Activated T-cell treated with anti-CD3 and anti-CD28 coated beads, Interleukin-2, amount 50 U/mL, for 72 hours (primary cell): ENCODE measurements around the gene CDKAL1. TPM values are rescaled to one million over a fixed set of nuclear protein-coding genes. Genes with fewer than 3 reads are reported as not detected.
"Not testable (repeated sequence)": the region's sequence is repeated elsewhere in the genome, so short reads cannot be mapped to it uniquely, and the experiment has no call there.

Experiments
- ATAC-seq, 2 donors: fragments of 150-1000 bp; cut with Tn5 transposase; replicated peaks in 1 of 2; 2 replicates each; pipeline ENCODE4 v1.10.0; 2021; ENCODE audit warnings: moderate library complexity in 2 of 2, mild to moderate bottlenecking in 1 of 2
- DNase-seq, 2 donors: peaks; one replicate each; pipeline ENCODE4 v3.0.0; 2021 to 2022; ENCODE audit warnings: mixed read lengths in 1 of 2
- H3K27ac Mint-ChIP-seq: one replicate; pipeline ENCODE4 v1.8.0; 2022; ENCODE audit warnings: mild to moderate bottlenecking, moderate library complexity, mixed read lengths
- H3K27me3 Mint-ChIP-seq: one replicate; pipeline ENCODE4 v1.8.0; 2022; ENCODE audit warnings: low read depth, mixed read lengths
- H3K36me3 Mint-ChIP-seq, 2 donors: one replicate each; pipeline ENCODE4 v1.8.0; 2022; ENCODE audit warnings: mixed read lengths in 2 of 2, mild to moderate bottlenecking in 1 of 2; ENCODE audit not compliant: insufficient read depth in 2 of 2
- H3K4me1 Mint-ChIP-seq: one replicate; pipeline ENCODE4 v1.8.0; 2022; ENCODE audit warnings: low read depth, mixed read lengths
- H3K4me3 Mint-ChIP-seq, 2 donors: one replicate each; pipeline ENCODE4 v1.8.0; 2022; ENCODE audit warnings: mild to moderate bottlenecking in 2 of 2, mixed read lengths in 2 of 2, moderate library complexity in 2 of 2
- H3K9me3 Mint-ChIP-seq, 2 donors: one replicate each; pipeline ENCODE4 v1.8.0; 2022; ENCODE audit warnings: mixed read lengths in 2 of 2
- total RNA-seq, 2 donors: library from RNA; stranded (reverse); gene quantifications; one replicate each; pipeline ENCODE4 v1.2.3, GENCODE V29; 2022

CDKAL1 gene
- total RNA-seq, 2 donors from 2014 or later = 25.9 to 29.8 TPM

DNA sequence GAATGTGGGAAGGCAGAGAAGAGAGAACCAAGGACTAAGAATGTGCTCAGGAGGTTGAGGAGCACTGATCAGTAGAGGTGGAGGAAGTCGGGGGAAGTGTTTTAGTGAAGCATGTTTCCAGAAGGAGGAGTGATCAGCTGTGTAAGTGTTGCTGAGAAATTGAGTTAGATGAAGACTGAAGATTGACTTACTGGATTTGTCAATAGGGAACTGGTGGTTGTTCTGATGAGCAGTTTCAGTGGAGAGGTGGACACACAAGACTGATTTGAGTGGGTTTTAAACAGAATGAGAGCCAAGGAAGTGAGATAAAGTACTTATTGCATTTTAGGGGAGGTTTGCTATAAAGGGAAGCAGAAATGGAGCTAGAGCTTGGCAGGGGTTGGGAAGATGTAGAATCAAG lies 182.6 kb downstream of the CDKAL1 start:
- Mint-ChIP-seq H3K4me1 (peaks cover 5% of the 10 kb centered on the region), H3K4me3 (no peak overlapping the region), H3K36me3 (peaks cover 0 to 2% of the 10 kb centered on the region in 2 donors), H3K9me3 (no peaks in the 10 kb centered on the region), H3K27ac (no peak overlapping the region), H3K27me3 (no peaks in the 10 kb centered on the region)
- DNase-seq (no peak), ATAC-seq (peak in 1 of 2 donors; percentile 44)

DNA sequence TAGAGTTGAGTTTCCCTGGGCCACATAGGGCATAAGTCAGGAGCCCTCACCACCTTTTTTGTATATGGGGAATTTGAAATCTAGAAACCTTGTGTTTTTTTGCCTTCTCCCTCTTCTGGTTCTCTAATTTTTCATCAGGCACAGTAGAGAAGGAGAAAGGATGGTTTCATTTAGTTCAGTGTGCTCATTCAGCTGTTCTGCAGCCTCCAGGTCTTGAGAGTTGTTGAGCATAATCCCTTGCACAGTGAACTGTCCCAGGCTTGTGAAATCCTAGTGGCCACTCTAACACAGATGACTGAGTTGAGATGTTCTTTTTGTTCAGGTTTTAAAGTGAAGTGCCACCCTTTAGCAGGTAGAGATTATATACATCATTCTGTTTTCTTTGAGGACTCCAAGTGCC lies 183.5 kb downstream of the CDKAL1 start:
- Mint-ChIP-seq H3K4me1 (peaks cover 7% of the 10 kb centered on the region), H3K4me3 (no peak overlapping the region), H3K27ac (no peak overlapping the region), H3K9me3 (no peaks in the 10 kb centered on the region), H3K27me3 (no peaks in the 10 kb centered on the region), H3K36me3 (peaks cover 2% of the 10 kb centered on the region in 2 donors)
- ATAC-seq = no peak
- DNase-seq = no peak

DNA sequence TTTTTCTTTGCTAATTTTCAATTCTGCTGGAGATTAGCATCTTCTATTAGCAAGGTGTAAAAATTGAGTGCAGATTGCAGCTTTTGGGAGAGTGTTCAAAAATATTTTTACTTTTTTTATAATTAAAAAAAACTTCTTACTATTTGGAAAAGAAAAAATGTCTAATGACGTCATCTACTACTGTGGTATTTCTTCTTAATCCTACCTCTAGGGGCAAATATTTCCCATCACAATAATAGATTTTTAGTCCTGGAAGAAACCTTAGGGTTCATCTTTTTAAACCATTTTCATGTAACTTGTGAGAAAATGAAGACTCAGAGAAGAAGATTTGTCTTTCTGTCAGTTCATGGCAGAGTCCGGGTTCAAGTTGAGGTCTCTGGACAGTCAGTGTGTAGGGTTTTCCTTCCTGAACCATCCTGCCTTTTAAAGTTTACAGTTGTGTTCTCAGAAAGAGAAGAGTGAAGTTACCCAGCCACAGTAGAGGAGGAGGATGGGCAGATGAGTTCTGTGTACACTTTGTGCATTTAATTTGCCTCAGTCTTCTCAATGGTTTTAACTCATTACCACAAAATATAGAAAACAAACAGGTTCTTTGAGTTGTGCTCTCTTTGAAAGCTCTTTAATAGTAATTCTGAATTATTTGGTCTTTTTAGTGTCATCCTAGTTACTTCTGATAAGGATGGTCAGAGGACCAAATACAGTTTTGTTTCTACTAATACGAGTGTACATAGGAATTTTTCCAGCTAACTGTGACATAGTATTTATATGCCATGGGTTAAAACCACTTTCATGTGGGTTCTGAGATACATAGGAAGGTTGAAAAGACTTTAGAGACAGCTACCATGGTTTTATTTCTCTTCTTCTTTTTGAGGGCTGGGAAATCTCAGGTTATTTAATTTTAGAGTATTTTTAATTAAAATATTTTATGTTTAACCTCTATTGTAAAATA lies 184.7 kb downstream of the CDKAL1 start:
- H3K27ac Mint-ChIP-seq = no peak overlapping the region
- H3K4me3 Mint-ChIP-seq = no peak overlapping the region
- ATAC-seq (no peak), DNase-seq (no peak)
- no peaks in the 10 kb centered on the region for H3K27me3 Mint-ChIP-seq
- H3K36me3 Mint-ChIP-seq = peaks cover 4 to 8% of the 10 kb centered on the region in 2 donors
- H3K9me3 Mint-ChIP-seq = no peaks in the 10 kb centered on the region
- H3K4me1 Mint-ChIP-seq = peaks cover 10% of the 10 kb centered on the region

DNA sequence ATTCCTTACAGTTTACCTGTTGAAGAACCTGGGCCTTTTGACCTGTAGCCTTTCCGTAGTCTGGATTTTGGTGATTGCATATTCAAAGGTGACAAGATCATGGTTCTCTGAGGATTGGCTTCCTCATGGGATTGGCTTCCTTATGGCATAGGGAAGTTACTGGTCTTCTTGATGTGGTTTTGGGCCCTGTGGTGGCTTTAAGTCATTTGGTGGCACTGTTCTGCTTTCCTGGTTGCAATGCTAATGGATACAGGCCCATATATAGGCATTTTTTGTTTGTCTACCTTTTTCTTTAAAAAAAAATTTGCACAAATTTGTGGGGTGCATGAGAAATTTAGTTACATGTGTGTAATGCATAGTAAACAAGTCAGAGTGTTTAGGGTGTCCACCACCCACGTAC lies 185.7 kb downstream of the CDKAL1 start:
- DNase-seq (no peak), ATAC-seq (no peak)
- Mint-ChIP-seq H3K36me3 (peaks cover 4 to 8% of the 10 kb centered on the region in 2 donors), H3K4me1 (peaks cover 10% of the 10 kb centered on the region), H3K9me3 (no peaks in the 10 kb centered on the region), H3K4me3 (peak overlapping the region in 1 of 2 donors; percentile 44), H3K27me3 (no peaks in the 10 kb centered on the region), H3K27ac (no peak overlapping the region)

DNA sequence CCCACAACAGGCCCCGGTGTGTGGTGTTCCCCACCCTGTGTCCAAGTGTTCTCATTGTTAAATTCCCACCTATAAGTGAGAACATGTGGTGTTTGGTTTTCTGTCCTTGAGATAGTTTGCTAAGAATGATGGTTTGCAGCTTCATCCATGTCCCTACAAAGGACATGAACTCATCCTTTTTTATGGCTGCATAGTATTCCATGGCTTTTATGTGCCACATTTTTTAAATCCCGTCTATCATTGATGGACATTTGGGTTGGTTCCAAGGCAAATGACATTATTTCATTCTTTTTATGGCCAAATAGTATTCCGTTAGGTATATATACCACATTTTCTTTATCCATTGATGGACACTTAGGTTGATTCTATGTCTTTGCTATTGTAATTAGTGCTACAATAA lies 186.9 kb downstream of the CDKAL1 start:
- not testable (repeated sequence) for H3K27me3 Mint-ChIP-seq, DNase-seq, H3K36me3 Mint-ChIP-seq, H3K4me3 Mint-ChIP-seq, ATAC-seq, H3K9me3 Mint-ChIP-seq, H3K27ac Mint-ChIP-seq
- H3K4me1 Mint-ChIP-seq = peaks cover 10% of the 10 kb centered on the region

DNA sequence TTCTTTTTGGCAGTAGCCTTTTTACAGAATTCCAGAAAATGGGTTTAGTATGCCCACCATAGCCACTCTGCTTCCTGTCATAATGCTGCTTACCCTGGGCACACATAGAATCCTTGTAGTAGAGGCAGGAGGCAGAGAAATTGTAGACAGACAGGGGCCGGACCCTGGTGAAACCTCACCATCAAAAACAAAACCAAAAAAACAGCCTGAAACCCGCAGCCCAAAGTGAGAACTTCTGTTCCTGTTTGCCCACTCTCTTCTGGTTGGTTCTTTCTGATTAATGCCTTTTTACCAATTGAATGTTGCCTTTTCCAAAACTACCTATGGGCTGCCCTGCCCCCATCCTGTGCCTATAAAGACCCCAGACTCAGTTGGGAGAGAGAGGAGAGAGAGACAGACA lies 188.2 kb downstream of the CDKAL1 start:
- peaks cover 4 to 8% of the 10 kb centered on the region in 2 donors for H3K36me3 Mint-ChIP-seq
- H3K4me1 Mint-ChIP-seq = peaks cover 10% of the 10 kb centered on the region
- no peak overlapping the region for H3K27ac Mint-ChIP-seq
- no peaks in the 10 kb centered on the region for H3K9me3 Mint-ChIP-seq
- ATAC-seq (no peak), DNase-seq (no peak)
- no peaks in the 10 kb centered on the region for H3K27me3 Mint-ChIP-seq
- H3K4me3 Mint-ChIP-seq = peak overlapping the region in 1 of 2 donors; percentile 15

DNA sequence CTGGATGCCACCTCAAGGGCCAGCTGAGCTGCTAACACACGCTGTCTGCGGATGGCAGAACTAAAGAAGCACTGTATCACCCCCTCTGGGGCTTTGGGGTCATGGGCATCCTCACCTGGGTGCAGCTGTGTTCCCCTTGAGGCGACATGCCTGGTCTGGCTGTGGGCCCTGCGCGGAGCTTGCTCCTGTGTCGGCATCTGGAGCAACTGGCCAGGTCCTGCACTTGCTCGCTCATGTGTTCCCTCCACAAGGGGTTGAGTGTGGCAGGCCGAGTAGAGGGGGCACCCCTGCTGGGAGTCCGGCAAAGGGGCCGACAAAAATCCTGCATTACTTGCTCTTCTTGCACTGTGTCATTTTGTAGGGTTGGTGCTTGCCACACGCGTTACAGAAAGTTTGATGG lies 189.0 kb downstream of the CDKAL1 start:
- Mint-ChIP-seq H3K9me3 (no peaks in the 10 kb centered on the region), H3K4me1 (peaks cover 10% of the 10 kb centered on the region), H3K36me3 (peaks cover 4 to 8% of the 10 kb centered on the region in 2 donors), H3K27me3 (no peaks in the 10 kb centered on the region), H3K4me3 (no peak overlapping the region), H3K27ac (no peak overlapping the region)
- DNase-seq = no peak
- ATAC-seq = no peak

DNA sequence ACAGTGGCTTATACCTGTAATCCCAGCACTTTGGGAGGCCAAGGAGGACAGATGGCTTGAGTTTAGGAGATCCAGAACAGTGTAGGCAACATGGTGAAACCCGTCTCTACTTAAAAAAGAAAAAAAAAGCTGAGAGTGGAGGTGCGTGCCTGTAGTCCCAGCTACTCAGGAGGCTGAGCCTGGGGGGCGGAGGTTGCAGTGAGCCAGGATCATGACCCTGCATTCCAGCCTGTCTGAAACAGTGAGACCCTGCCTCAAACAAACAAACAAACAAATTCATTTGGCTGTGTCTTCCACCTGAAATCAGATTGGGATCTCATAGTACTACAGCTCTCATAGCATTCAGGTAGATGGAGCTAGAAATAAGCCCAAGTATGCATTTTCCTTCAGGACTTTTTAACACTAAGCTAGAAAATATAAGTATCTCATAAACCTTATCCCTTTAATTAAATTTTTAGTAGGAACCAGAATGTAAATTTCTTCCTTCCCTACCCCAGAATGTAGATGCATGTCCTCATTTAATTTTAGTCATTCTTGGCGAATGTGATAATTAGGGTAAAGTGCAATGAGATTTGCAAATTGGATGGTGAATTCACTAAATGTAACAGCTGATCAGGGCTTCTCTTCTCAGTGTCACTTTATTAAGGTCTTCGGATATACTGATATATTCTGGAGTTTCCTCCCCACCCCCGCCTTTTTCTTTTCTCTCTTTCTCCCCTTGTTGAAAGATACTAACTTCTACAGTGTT lies 190.4 kb downstream of the CDKAL1 start:
- H3K27ac Mint-ChIP-seq = no peak overlapping the region
- peaks cover 4 to 8% of the 10 kb centered on the region in 2 donors for H3K36me3 Mint-ChIP-seq
- DNase-seq = no peak
- H3K4me3 Mint-ChIP-seq = no peak overlapping the region
- H3K27me3 Mint-ChIP-seq = no peaks in the 10 kb centered on the region
- no peaks in the 10 kb centered on the region for H3K9me3 Mint-ChIP-seq
- ATAC-seq = no peak
- peaks cover 10% of the 10 kb centered on the region for H3K4me1 Mint-ChIP-seq

DNA sequence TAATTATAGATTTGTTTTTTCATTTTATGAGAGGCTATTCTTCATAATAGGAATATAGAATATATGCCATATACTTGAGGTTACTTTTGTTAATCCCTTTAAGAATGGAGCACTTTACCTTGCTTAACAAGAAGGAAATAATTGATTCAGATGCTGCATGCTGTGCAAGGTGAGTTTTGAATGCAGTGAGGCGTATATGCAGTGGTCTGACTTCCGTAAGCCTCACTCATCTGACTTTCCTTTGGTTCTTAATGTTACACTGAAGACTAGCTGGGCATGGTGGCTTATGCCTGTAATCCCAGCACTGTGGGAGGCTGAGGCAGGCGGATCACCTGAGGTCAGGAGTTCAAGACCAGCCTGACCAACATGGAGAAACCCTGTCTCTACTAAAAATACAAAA lies 191.0 kb downstream of the CDKAL1 start:
- DNase-seq, H3K27me3 Mint-ChIP-seq, H3K9me3 Mint-ChIP-seq, H3K4me3 Mint-ChIP-seq, H3K36me3 Mint-ChIP-seq, H3K27ac Mint-ChIP-seq, ATAC-seq: not testable (repeated sequence)
- H3K4me1 Mint-ChIP-seq = peaks cover 10% of the 10 kb centered on the region

DNA sequence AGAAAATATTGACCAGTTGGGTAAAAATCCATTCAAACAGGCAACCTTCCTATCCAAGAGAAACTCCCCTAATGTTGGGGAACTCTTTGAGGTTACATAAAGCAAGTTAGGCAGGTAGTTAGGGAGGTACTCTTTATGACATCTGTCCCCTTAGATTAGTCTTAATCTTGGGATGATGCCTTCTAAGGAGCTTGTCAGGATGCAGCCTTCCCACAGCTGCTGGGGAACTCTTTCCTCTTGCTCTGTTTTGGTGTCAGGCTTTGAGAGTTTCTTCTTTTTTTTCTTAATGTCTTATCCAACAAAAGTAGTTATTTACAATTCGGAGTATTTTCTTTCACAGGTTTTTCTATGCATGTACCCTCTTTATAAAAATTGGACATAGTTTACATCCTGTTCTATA lies 194.8 kb downstream of the CDKAL1 start:
- Mint-ChIP-seq H3K27me3 (no peaks in the 10 kb centered on the region), H3K27ac (no peak overlapping the region), H3K9me3 (no peaks in the 10 kb centered on the region), H3K36me3 (peaks cover 3% of the 10 kb centered on the region in 2 donors), H3K4me3 (no peak overlapping the region), H3K4me1 (no peaks in the 10 kb centered on the region)
- ATAC-seq = no peak
- DNase-seq = no peak

DNA sequence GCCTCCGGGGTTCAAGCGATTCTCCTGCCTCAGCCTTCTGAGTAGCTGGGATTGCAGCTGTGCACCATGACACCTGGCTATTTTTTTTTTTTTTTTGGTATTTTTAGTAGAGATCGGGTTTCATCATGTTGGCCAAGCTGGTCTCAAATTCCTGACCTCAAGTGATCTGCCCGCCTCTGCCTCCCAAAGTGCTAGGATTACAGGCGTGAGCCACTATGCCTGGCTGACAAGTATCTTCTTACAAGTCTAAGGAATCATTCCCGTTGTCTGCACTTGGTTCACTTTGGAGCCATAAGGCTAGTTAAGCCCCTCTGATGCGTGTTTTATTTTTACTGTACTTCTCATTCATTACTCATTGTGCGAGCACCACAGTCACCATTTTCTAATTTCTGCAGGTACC lies 198.1 kb downstream of the CDKAL1 start:
- not testable (repeated sequence) for H3K36me3 Mint-ChIP-seq, H3K9me3 Mint-ChIP-seq, ATAC-seq, H3K4me1 Mint-ChIP-seq, DNase-seq, H3K27ac Mint-ChIP-seq, H3K27me3 Mint-ChIP-seq, H3K4me3 Mint-ChIP-seq

DNA sequence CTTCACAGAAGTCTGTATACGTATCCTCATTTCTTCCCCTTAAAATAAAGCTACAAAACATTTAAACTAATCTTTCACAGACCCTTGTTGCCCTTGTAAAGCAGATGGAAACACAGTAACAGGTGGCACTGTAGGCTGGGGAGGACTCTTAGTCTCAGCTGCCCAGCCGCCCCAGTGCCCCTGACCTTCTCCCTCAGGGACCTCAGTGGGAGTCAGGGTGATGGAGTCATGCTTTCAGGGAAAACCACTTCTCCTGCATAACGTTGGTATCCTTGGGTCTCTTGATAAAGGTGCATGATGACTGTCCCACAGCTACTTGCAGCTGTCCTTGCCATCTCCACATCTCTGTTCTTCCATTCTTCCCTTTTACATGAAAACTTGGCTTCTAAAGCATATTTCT lies 198.6 kb downstream of the CDKAL1 start:
- H3K27ac Mint-ChIP-seq = no peak overlapping the region
- no peaks in the 10 kb centered on the region for H3K27me3 Mint-ChIP-seq
- no peaks in the 10 kb centered on the region for H3K4me1 Mint-ChIP-seq
- H3K9me3 Mint-ChIP-seq = no peaks in the 10 kb centered on the region
- DNase-seq (no peak), ATAC-seq (no peak)
- H3K36me3 Mint-ChIP-seq = peaks cover 3 to 5% of the 10 kb centered on the region in 2 donors
- no peak overlapping the region for H3K4me3 Mint-ChIP-seq

DNA sequence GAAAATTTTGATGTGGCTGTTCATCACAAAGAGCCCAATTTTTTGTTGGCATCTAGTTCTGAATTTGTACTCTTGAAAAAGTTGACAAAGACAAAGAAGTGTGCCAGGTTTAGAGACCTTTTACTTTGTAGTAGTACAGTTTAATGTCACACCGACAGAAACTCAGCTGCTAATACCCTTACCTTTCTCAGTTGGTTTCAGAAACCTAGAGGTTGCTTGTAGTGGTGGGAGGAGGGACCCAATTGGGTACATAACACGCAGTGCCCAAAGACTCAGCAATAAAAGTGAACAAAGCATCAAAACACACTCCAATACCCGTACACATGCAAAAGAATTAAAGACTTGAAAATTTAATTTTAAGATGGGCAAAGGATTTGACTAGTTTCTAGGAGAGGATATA lies 203.7 kb downstream of the CDKAL1 start:
- Mint-ChIP-seq H3K4me3 (no peak overlapping the region), H3K36me3 (peaks cover 15% of the 10 kb centered on the region in 2 donors), H3K9me3 (no peaks in the 10 kb centered on the region), H3K27ac (no peak overlapping the region), H3K4me1 (no peaks in the 10 kb centered on the region), H3K27me3 (no peaks in the 10 kb centered on the region)
- ATAC-seq = no peak
- DNase-seq = no peak
